ENCODE results near the gene ARL6IP1.
"Not testable (repeated sequence)": the region's sequence is repeated elsewhere in the genome, so short reads cannot be mapped to it uniquely, and the experiment has no call there.

ARL6IP1 gene

DNA sequence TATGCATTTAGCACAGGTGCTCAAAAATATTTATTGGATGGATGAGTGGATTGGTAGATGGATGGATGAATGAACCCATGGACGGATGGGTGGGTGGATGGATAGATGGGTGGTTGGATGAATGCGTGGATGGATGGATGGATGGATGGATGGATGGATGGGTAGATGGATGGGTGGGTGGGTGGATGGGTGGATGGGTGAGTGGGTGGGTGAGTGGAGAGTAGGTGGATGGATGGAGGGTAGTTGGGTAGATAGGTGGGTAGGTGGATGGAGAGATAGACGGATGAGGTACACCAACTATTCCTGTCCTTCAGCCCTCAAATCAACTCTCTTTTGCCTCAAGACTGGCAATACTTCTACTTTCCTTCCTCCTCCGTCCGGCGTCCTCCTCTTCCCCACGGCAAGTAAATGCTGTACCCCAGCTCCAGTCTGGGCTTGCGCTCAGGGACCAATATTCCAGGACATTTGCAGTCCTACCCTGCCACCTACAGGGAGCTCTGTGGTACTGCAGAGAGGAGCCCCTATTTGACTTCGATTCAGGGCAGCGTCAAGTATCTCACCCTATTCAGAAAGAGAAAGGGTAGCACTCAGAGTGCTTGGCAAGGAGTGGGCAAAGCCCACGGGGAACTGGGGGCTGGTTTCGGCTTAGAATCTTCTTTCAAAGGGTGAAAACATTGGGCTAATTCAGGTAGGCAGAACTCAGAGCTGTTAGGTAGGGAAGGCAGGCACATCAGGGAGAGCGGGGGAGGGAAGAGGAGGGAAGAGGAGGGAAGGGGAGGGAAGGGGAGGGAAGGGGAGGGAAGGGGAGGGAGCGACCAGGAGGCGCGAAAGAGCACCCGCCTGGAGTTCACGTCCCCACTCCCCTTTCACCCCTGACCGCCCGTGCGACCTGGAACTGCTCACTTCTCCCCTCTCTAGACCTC lies 41.5 kb downstream of the ARL6IP1 start:
- DNase-seq = peak in 31 of 56 donors; percentile 0 to 77 (median 9)

DNA sequence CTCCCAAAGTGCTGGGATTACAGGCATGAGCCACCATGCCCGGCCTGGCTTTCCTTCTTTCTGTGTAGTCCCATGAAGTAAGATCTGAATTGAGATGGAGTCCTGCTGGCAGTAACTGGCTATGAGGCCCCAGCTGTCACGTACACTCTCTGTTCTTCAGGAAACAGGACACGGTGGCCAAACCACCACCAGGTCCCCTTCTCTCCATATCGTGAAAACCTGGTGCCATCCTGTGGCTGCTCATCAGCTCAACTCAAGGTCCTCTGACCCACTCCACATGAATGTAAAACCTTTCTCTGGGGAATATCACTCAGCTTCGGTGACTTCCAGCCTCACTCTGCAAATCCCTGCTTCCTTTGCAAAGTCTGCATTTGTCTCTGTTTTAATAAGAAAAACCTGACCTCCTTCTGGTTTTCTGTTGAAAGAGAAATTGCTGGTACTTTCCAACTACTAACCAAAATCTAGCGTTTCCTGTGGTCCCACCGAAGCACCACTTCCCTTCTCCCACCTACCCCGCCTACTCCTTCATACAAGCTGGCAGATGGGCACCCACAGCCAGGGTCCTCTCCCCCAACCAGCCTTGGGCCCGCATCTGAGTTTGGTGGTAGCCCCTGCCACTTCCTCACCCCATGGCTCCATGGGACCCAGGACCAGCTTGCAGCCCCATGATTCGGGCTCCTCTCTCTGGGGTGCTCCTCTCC lies 43.2 kb downstream of the ARL6IP1 start:
- DNase-seq = not testable (repeated sequence)

DNA sequence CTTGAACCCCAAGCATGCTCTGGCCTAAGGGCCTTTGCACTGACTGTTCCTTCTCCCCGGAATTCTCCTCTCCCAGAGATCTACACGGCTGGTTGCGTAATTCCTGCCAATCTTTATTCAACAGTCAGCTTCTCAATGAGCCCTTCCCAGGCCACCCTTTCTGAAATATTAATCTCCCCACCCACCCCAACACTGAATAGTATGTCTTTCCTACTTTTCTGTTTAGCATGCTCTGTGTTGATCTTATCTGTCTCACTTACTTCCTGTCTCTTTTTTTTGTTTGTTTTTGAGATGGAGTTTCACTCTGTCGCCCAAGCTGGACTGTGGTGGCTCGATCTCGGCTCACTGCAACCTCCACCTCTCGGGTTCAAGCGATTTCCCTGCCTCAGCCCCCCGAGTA lies 44.7 kb downstream of the ARL6IP1 start:
- not testable (repeated sequence) for DNase-seq

GRCh38 chr16:18742870-18743269 lies 58.5 kb downstream of the ARL6IP1 start:
- DNase-seq = not testable (repeated sequence)
